Hindlimb muscle (tissue), 1 donor: Measurements from ENCODE around the gene FLT3. TPM values are rescaled to one million over a fixed set of nuclear protein-coding genes. Genes with fewer than 3 reads are reported as not detected.
A peak's percentile ranks its signal among the peaks of the same experiment; 100 is the strongest.
"Not testable (repeated sequence)": the region's sequence is repeated elsewhere in the genome, so short reads cannot be mapped to it uniquely, and the experiment has no call there.

ENCODE experiments used
- DNase-seq: peaks from one replicate; pipeline ENCODE4 v3.0.0-alpha.2; 2013
- polyA plus RNA-seq: library from polyadenylated mRNA; unstranded; fragments of 120-200 nt; gene quantifications from one replicate; pipeline ENCODE4 v1.2.1, GENCODE V29; 2013; ENCODE audit not compliant: insufficient read length

FLT3 gene
- polyA plus RNA-seq, 1 donor = 0.32 TPM

DNA sequence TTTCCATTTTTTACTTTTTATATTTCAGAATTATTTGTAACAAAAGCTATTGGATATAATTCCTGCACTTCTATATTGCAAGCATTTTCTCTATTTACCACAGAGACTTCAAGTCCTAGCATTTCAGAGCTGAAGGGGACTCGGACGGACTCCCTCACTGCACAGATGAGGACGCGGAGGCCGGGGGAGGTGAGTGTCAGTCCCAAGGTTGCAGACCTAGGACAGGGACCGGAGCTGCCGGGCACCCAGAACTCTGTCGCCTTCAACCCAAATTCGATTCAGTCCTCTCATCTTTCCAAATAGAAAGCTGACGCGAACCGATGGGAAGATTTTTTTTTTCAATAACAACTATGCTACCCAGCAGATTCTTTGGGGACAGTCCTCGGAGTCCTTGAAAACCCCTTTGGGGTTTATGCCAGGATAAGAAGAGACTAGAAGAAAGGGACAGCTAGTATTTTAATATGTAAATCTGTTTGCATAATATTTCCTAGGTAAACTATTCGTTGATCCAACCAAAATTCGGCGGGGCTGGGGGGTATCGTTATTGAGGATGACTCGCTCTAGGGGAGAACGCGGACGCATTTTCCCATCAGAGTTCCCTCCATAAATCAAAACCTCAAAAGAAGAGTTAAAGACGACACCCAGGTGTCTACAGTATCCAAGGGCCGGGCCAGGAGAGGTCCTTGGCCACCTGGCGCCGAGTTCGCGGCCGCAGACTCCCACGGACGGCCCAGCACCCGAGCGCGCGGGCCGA lies 803 bp downstream of the FLT3 start:
- DNase-seq = no peak

DNA sequence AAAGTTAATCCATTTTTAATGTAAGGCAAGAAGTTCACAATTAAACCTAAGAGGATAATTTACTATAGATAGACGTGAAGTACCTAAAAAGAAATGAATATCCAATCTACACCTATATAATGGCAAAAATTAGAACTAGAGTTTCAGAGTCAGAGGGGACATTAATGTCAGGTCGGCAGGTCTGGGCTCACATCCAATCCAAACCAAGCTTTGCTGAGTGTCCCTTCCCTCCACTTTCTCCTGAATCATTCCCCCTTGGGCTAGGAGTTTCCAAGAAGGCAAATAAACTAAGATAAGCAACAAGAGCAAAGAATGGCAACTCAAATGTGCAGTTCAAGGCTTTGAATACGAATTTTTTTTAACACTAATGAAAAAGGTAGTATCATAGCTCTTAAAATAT lies 2.9 kb downstream of the FLT3 start:
- DNase-seq = no peak

DNA sequence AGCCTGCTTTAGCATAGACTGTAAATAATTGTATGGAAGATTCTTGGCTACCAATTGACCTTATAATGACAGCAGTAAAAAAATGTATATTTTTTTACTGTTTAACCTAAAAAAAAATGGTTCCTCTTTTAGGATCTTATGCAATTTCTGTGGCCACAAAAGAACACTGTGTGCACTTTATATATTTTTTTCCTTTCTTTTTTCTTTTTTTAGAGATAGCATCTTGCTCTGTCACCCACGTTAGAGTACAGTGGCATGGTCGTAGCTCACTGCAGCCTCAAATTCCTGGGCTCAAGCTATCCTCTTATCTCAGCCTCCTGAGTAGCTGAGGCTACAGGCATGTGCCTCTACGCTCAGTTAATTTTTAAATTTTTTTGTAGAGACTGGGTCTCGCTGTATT lies 6.1 kb downstream of the FLT3 start:
- no peak for DNase-seq

DNA sequence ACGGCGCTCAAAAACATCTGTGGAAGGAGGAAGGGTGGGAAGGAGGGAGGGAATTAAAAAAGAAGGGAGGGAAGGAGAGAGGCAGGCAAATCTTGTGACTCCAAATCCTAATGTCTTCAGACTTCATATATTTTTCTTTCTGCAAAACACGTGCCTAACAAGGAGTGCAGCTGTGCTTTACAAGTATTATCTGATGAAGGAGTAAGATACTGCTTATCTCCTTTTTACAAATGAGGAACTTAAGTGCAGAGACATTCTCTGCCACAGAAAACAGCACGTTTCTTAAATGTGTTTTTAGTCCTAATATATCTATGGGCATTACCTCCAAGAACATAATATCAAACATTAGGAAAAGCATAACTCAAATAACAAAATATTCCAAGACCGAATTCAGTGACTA lies 6.5 kb downstream of the FLT3 start:
- DNase-seq = no peak

DNA sequence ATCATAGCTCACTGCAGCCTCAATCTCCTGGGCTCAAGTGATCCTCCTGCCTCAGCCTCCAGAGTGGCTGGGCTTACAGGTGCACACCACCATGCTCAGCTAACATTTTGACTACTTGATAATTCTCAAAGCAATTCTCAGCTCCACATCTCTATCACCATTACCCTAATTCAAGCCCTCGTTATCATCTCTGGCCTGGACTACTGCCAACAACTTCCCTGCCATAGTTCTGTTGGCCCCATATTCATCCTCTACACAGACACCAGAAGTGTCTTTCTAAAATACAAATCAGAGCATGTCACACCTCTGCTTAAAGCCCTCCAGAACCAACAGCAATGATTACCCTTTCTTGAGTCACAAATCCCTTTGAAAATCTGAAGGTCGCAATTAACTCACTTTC lies 7.9 kb downstream of the FLT3 start:
- no peak for DNase-seq

DNA sequence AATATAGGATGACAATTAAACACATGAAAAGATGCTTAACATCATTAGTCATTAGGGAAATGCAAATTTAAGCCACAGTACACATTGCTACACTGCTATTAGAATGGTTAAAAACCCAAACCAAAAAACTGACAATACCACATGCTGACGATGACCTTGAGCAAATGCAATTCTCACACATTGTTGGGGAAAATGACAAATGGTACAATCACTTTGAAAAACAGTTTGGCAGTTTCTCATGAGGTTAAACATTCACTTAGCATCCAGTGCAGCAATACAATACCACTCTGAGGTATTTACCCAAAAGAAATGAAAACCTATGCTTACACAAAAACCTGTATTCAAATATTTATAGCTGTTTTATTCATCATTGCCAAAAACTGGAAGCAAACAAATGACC lies 11.3 kb downstream of the FLT3 start:
- DNase-seq = no peak

DNA sequence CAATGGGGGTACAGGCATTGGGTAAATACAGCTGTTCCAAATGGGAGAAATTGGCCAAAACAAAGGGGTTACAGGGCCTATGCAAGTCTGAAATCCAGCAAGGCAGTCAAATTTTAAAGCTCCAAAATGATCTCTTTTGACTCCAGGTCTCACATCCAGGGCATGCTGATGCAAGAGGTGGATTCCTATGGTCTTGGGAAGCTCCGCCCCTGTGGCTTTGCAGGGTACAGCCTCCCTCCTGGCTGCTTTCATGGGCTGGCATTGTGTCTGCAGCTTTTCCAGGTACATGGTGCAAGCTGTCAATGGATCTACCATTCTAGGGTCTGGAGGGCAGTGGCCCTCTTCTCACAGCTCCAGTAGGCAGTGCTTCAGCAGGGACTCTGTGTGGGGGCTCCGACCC lies 22.6 kb downstream of the FLT3 start:
- not testable (repeated sequence) for DNase-seq

DNA sequence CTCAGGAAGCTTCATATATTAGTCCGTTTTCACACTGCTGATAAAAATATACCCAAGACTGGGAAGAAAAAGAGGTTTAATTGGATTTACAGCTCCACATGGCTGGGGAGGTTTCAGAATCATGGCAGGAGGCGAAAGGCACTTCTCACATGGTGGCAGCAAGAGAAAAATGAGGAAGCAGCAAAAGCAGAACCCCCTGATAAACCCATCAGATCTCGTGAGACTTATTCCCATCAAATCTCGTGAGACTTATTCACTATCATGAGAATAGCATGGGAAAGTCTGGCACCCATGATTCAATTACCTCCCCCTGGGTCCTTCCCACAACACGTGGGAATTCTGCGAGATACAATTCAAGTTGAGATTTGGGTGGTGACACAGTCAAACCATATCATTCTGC lies 23.1 kb downstream of the FLT3 start:
- no peak for DNase-seq

DNA sequence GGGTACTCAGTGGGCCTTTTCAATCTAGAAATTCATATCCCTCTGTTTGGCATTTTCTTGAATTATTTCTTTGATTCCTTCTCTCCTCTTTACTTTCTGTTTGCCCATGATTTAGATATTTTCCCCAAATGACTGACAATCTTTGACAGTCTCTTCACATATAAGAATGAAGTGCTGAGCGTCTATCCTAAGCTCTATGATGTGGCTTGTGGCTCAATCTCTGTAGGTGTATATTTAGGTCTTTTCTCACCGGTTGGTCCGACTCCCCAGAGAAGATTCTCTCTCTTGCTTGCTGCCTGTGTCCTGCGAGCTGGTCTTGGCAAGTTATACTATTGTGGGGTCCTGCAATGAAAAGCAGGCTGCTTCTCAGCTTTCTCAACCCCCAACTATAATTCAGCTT lies 29.0 kb downstream of the FLT3 start:
- no peak for DNase-seq

DNA sequence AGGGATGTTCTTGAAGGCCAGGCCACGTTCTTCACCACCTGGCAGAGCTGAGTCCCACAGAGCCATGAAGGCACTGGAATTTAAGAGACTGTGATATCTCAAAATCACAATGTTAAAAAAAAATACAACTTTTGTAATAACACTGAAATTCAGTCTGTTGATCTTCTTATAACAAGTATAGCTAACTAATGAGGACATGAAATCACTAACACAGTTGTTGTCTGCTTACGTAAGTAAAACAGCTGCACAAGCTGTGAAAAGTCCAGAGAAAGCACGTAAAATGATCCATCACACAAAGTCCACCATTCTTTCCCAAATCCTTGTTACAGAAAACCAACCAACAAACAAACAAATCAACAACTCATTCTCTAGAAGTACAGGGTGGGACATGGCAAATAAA lies 32.9 kb downstream of the FLT3 start:
- peak; percentile 19 for DNase-seq

DNA sequence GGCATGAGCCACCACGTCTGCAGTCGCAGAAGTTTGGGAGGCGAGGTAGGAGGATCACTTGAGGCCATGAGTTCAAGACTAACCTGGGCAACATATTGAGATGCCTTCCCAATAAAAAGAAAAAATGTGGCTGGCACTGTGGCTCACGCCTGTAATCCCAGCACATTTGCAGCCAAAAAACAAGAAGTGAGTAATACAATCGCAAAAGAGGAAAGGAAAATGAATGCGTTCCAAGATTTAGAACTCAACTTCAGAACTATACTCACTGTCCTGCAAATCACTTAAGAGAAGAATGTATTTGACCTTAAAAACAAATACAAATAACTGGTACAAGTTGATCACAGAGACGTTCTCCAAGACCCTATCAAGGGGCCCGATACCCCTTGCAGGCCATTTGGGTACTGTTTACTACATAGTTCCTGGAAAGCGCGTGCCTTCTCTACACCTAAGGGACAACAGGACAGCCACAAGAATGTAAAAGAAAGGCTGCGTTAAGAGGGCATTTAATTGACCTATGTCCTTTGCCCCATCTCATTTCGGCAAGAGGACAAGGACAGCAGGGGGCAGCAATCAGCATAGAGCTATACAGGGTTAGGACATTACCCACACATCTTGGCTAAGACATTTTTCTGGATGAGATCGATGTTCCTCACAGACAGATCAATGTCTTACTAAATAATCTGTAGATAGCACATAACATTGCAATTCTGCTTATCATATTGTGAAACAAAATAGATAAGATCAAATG lies 41.3 kb downstream of the FLT3 start:
- no peak for DNase-seq

DNA sequence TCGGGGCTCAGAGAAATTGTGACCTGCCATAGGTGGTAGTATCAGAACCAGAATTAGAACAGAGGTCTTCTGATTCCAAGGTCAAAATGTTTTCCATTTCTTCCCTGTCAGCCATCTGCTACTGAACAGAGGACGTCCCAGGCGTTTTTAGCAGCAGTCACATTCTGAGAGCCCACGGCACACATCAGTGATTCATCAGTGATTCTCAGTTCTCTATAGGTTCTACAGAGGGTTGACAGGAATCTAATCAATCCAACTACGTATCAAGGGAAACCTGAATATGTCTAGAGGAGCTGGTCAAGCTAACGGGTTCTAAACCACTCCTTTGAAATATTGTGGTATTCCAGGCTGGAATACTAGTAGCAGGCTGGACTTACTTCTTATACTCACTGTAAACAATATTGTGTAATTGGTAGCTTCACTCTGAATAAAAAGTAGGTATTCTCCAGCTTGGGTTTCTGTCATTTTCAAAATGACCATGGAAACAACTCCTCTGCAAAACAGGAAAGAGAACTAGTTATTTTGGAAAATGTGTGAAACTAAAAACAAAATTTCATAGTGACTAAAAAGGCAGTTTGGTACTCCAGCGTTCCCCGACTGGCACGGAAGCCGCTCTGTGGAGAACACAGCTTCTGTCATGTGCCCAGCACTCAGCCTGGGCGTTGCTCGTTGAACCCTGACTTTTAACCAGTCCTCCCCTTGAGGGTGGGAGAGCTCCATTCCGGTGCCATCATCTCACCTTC lies 43.2 kb downstream of the FLT3 start:
- no peak for DNase-seq

DNA sequence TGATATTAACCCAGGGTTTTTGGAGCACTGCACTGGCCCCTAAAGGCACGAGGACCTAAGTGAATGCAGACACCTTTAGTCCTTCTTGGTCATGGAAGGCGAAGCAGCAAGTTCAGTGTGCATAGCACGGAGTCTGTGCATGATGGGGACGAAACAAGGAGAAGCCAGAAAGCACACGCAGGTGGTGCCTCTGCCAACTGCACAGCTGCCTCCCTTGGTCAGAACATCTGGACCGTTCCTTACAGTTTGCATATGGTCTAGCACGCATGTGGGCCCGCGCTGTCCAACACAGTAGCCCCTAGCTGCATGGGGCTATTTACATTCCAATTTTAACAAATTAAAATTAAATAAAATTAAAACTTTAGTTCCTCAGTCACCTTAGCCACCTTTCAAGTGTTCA lies 44.0 kb downstream of the FLT3 start:
- DNase-seq = no peak

DNA sequence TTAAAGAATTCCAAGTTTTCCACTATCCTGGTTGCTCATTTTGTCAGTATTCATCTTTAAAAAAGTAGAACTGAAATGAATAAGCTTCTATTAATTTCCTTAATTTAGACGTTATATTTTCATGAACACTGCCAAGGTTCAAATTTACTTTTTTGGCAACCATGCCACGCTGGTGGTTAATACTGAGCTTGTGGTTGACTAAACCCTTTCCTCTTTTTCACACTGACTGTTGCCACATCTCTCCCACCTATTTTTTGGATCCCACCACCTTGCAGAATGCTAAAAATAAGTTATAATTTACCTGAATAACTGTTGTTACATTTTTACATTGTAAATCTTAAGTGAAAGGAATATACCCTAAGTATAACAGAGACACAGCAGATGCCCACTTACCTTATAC lies 45.0 kb downstream of the FLT3 start:
- DNase-seq = no peak

DNA sequence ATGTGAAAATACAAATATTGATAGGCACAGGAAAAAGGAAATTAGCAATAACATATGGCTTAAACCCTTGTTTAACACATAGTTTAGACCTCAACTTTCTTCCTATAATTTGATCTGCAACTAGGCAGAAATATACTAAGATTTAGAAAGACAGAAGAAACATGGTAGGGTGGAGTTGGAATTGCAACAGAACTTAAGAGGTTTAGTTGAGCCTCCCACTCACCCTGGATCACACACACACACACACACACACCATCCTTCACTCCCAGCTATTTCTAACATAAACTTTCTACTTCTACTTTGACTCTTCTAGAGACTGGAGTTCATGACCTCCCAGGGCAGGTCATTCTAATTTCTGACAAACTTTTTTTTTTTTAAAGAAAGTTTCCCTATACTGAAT lies 47.4 kb downstream of the FLT3 start:
- DNase-seq = no peak

DNA sequence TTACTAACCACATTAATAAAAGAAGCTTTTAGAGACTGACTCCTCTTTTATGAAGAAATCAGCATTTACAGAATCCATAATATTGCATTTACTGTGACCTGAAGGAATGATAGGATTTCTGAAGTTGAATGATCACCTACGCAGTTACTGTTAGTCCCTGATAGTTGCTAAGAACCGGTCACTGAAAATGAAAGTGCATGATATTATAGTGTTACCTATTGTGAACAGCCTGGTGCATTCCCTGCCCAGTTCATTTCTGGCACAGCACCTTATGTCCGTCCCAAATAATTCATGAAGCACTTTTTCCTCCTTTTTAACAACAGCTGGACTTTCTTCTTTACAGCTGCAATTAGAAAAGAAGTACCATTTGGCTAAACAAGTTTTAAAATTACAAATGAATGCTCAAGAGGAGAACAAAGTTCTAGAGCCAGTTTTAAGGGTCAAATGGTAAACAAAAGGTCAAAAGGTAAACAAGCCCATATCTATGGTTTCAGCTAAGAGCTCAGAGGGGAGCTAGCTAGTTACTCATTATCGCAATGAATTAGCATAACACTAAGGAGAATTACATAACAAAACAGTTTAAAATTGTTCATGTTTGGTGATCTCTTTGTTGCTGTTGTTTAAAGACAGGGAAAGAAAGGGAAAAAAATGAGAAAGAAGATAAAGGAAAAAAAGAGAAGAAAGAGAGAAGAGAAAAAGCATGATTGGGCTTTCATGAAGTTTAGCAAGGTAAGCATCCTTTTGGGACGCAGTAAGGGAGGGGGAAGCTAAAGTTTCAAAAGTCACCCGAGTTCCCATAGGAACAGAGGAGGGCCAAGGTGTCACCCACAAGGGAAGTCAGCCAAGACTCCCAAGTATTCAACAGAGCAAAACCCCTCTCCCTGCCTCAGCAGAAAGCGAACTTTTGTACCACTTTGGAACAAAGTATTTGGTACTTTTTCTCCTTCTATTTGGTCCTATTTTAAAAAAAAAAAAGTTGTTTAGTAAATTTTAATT lies 50.2 kb downstream of the FLT3 start:
- DNase-seq = no peak

DNA sequence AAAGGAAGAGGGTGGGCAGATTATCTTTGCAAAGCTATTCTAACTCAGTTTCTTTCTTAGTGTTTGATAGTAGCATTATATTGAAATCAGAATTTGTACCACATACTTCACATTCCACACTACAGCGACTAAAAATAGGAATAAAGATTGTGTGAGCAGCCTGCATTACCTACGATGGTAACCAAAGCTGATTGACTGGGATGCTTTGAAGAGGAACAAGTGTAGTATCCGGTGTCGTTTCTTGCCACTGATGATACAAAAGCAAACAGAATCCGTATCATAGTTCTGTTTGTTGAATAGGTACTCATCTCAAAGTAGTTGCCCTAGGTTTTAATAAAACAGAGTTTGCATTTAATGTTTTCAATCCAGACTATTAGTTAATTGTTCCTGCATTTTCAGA lies 51.2 kb downstream of the FLT3 start:
- DNase-seq = no peak

DNA sequence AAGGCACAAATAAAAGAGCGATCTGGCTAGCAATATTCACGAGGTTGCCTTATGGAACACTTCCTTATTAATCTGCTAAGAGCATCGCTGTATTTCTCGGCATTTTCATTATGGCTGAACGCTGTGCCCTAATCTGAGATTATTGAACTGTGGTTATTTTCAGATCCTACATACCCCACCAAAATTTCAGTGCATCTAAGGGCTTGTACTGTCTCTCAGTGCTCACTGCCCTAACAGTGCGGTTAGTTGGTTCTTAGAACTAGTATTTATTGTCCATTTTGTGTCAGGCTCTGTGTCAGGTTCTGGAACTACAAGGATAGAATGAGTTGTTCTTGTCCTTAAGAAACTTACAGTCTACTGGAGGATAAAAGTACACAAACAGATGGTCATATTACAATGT lies 51.6 kb downstream of the FLT3 start:
- DNase-seq = no peak

DNA sequence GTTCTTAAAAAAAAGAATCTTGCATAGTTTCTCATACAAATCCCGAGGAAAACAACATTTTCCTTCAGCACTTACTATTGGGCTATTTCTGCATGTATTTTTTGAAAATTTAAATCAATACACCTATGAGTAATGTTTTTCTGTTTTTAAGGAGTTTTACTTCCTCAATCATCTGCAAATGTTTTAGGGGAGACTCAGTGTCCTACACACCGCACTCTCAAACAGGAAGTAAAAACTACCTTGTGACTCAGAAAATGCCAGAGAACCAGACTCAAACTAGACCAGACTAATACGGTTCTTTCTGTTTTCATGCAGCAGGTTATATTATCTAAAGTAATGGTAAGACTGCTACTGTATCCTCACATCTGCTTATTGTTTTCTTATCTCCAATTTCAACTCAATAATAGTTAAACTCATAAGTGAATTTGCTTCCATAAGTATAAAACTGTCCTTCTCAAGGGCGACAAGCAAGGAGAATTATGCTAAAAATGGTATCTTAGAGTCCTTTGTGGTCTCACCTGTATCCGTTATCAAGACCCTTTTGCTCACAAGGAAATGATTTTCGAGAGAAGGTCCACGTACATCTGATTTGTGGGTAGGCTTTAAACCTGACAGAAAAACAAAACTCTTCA lies 52.5 kb downstream of the FLT3 start:
- no peak for DNase-seq

DNA sequence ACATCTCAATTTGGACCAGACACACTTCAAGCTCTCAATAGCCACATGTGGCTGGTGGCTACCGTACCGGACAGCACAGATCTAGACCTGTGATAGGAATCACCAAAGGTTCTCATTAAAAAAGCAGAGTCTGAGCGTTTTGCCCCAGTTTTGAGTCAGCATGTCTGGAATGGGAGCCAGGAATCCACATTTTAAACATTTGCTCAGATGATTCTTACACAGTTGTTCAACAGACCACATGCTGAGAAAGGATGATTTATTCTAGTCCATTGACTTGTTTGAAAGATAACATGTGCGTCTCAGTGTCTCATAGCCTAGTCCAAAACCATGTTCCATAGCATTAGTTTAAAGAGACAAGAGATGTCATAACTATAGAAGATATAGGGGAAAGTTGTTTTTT lies 53.4 kb downstream of the FLT3 start:
- DNase-seq = no peak

DNA sequence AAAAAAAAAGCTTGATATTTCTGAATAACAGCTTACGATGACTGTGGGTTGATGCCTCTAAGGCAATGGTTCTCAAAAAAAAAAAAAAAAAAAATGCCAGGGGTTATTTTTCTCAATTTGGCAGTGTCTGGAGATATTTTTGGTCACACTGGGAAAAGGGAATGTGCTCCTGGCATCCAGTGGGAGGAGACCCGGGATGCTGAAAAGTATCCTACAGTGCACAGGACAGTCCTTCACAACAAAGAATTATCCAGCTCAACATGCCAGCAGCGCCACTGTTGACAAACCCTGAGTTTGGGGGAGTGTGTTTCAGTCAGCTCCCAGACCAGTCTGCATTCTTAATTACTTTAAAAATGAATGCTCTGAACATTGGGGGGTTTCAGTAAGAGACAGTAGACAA lies 54.5 kb downstream of the FLT3 start:
- DNase-seq = no peak

DNA sequence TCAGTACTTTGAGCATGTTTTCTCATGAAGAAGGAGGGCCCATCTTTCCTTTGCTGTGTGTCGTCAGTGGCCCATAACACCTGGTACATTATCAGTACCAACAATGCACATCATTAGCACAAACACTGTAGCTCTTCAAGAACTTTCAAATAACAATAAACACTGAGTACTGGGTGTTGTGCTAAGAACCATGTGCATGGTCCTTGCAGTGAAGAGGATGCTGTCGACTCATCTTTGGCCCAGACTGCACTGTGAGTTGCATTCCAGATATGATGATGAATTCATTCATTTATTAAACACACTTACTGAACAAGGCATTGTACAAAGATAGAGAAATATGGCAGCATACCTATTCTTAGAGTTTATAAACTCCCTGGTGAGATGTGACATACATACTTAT lies 55.8 kb downstream of the FLT3 start:
- DNase-seq = no peak
